ENCODE measurements around the gene BNIP1.

Gene BNIP1

DNA sequence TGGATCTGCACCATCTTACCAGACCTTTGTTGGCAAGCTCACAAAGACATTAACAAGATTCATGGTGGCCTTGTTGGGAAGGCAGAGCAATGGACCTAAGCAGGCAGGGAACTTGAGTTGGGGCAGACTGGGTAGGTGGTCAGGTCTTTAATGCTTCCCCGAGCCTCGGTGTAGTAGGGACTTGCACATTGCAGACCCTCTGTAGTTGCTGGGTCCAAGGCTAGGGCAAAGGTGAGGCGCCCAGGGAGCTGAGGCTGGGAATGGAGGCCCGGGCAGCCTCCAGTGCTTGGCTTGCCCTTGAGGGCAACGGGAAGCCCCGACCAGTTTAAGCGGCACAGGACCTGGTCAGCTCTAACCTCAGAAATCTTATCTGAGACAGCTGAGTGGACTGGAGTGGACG lies 66.5 kb downstream of the BNIP1 start:
- in situ Hi-C loops (cut with MboI; ENCODE audit: low sequenced_read_pairs), result no loop called here

DNA sequence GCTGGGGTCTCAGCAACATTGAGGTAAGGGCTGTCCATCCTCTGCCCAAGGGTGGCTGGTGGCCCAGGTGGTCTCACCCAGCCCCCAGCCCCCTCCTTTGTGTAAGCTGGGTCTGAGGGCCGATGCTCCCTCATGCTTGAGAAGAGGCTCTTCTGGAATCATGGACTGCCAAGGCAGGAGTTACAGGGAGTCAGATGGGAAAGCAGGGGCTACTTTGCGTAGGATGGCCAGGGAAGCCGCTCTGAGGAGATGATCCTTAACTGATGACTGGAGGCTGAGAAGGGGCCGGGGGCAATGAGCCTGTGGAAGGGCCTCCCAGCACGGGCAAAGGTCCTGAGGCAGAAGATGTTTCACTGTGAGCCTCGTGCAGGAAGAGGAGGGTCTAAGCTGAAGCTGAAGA lies 67.0 kb downstream of the BNIP1 start:
- in situ Hi-C loops (cut with MboI; ENCODE audit: low sequenced_read_pairs), result no loop called here

DNA sequence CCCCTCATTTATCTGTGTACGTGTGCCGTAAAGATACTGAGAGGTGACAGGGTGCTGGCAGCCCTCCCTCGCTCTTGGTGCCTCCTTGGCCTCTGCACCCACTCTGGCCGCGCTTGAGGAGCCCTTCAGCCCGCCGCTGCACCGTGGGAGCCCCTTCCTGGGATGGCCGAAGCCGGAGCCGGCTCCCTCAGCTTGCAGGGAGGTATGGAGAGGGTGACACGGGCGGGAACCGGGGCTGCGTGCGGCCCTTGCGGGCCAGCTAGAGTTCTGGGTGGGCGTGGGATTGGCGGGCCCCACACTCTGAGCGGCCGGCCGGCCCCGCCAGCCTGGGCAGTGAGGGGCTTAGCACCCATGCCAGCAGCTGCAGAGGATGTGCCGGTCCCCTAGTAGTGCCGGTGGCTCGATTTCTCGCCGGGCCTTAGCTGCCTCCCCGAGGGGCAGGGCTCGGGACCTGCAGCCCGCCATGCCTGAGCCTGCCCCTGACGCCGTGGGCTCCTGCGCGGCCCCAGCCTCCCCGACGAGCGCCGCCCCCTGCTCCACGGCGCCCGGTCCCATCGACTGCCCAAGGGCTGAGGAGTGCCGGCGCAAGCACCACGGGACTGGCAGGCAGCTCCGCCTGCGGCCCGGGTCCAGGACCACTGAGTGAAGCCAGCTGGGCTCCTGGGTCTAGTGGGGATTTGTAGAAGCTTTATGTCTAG lies 69.1 kb downstream of the BNIP1 start:
- in situ Hi-C loops (cut with MboI; ENCODE audit: low sequenced_read_pairs), result no loop called here

Measured in HL-60/S4 treated with retinoic acid at 250 ng/mL for 4 days and 3 days (cell line).